ENCODE results near the gene LASP1NB.

The LASP1NB gene

GRCh38 chr17:38925263-38925995, at the start of gene LASP1NB:
LASP1NB (plus strand) TSS chr17:38925614.
- FAIRE-seq: no peak

GRCh38 chr17:38877130-38877851, 48.1 kb upstream of the LASP1NB start:
- no peak for FAIRE-seq

- FAIRE-seq: no peak
Measured at GRCh38 chr17:38879878-38880665, 45.3 kb upstream of the LASP1NB start.

- no peak for FAIRE-seq
Measured at GRCh38 chr17:38881600-38882191, 43.7 kb upstream of the LASP1NB start.

- FAIRE-seq: no peak
Measured at GRCh38 chr17:38882870-38883269, 42.5 kb upstream of the LASP1NB start.

DNA sequence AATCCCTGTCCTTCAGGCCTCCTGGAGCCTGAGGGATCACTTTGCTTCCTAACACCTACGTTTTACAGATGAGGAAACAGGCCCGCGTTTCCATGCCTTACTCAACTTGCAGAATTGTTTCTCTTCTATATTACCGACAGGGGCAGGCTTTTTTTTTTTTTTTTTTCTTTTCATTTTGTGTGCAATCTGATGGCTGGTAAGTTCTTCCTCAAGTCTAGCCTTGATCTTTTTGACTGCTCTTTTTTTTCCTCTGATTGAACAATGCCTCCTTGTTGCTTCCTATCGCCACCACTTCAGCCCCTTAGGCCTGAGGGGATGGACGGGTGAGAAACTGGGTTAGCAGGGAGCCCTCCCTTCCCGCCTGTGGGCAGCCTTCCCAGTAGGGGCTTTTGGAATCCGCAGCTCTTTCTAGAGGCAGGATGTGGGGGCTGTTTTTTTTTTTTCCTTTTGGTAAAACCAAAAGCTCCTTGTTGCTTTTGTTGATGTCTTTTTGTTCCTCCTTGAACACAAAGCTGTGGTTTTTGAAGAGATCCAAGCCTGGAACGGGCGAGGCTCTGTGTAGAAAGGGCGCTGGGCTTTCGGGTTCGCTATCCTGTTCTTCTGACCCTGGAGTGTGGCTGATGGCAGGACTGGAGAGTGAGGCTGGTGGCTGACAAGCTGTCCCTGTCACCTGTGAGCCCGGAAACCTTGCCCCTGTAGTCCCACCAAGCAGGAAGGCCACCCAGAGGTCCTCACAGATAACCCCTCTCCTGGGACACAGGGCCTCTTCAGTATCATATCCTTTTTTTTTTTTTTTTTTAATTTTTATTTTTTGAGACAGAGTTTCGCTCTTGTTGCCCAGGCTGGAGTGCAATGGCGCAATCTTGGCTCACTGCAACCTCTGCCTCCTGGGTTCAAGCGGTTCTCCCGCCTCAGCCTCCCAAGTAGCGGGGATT, 41.6 kb upstream of the LASP1NB start:
- FAIRE-seq: no peak

- FAIRE-seq: no peak
Measured at GRCh38 chr17:38885044-38885727, 40.2 kb upstream of the LASP1NB start.

GRCh38 chr17:38885728-38886642, 39.4 kb upstream of the LASP1NB start:
- no peak for FAIRE-seq

DNA sequence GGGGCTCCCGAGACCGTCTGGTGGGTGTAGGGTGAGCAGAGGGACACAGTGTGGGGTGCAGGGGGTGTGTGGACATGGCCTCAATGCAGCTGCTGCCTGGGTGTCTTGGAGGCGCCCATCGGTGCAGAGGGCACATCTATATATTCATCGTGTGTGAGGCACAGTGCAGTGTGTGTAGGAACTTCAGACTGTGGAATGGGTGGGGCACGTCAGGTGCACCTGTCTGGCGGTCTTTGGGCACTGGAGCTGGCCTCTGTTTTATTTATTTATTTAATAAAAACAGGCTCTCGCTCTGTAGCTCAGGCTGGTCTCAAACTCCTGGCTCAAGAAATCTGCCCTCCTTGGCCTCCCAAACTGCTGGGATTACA, 38.8 kb upstream of the LASP1NB start:
- FAIRE-seq: no peak

DNA sequence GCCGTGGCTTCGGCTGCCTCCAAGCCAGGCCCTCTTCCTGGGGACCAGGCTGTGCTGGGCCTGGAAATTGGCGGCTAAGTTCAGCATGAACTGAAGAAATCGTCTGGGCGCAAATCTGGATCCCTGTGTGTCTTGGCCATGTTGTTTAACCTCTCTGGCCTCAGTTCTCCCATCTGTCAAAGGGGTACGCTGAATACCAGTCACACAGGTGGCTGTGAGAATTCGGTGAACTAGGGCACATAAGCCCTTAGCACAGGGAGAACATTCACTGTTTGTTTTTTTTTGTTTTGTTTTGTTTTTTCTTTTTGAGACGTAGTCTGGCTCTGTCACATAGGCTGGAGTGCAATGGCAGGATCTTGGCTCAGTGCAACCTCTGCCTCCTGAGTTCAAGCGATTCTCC, 36.6 kb upstream of the LASP1NB start:
- no peak for FAIRE-seq

GRCh38 chr17:38889745-38890409, 35.5 kb upstream of the LASP1NB start:
- no peak for FAIRE-seq

- no peak for FAIRE-seq
Measured at GRCh38 chr17:38890410-38890746, 35.0 kb upstream of the LASP1NB start.

GRCh38 chr17:38891441-38891840, 34.0 kb upstream of the LASP1NB start:
- no peak for FAIRE-seq

DNA sequence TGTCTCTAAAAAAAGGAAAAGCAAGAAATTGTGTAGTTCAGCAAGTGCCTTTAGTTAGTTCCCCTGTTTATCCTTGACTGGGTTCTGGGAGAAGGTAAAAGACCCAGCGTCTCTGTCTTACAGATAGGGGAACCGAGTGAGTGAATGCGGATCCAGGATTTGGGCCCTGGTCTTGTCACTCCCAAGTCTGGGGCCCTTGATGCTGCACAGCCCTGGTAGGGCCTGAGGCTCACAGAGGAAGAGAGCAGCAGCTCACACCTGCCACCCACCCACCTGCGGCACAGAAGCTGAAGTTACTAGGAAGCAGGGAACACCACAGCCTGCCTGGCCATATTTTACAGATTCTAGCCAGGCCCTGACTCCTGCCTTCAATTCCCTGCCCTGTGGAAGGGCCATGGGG, 33.3 kb upstream of the LASP1NB start:
- FAIRE-seq: no peak

- no peak for FAIRE-seq
Measured at GRCh38 chr17:38892620-38893019, 32.8 kb upstream of the LASP1NB start.

GRCh38 chr17:38893113-38893512, 32.3 kb upstream of the LASP1NB start:
- FAIRE-seq: no peak

GRCh38 chr17:38893607-38894006, 31.8 kb upstream of the LASP1NB start:
- FAIRE-seq: no peak

DNA sequence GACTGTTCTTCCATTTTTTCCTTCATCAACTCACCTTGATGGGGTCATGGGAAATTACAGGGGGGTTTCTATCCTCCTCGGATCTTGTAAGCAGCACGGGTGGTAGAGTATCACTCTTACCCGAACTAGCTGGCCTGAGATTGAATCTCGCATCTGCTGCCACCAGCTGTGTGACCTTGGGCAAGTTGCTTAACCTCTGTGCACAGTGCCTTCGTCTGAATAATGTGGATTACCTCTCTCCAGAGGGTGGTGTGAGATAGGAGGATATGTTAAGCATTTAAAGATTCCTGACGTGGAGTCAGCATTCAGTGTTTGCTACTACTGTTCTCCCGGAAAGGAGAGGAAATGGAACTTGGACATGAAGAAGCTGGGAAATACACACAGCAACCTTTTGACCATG, 31.1 kb upstream of the LASP1NB start:
- no peak for FAIRE-seq

GRCh38 chr17:38896346-38896954, 29.0 kb upstream of the LASP1NB start:
- FAIRE-seq: no peak

All from colon (tissue), 2 donors.